Neuronal stem cell (in vitro differentiated cells): ENCODE data around the gene FBXO42.

Experiments
- DNase-seq: peaks from one replicate; pipeline ENCODE4 v3.0.0-alpha.2; 2013; ENCODE audit warnings: low spot score
- H2AFZ ChIP-seq: one replicate; pipeline ENCODE4 v1.6.1; 2013; ENCODE audit warnings: mild to moderate bottlenecking, low read length, inconsistent platforms
- H2AK5ac ChIP-seq: 2 replicates; pipeline ENCODE4 v1.6.1; 2013; ENCODE audit warnings: low read depth, mild to moderate bottlenecking, inconsistent platforms, low read length, moderate library complexity, mixed read lengths
- H2BK120ac ChIP-seq: 2 replicates; pipeline ENCODE4 v1.6.1; 2013; ENCODE audit warnings: low read depth, mild to moderate bottlenecking, inconsistent platforms, low read length, moderate library complexity, mixed read lengths
- H2BK12ac ChIP-seq: one replicate; pipeline ENCODE4 v1.6.1; 2013; ENCODE audit warnings: low read length, inconsistent platforms
- H2BK15ac ChIP-seq: 2 replicates; pipeline ENCODE4 v1.6.1; 2013; ENCODE audit warnings: mild to moderate bottlenecking, low read length, inconsistent platforms, mixed read lengths
- H2BK5ac ChIP-seq: one replicate; pipeline ENCODE4 v1.6.1; 2013; ENCODE audit warnings: inconsistent platforms, mild to moderate bottlenecking, low read length, moderate library complexity
- H3K14ac ChIP-seq: one replicate; pipeline ENCODE4 v1.6.1; 2013; ENCODE audit warnings: low read length, inconsistent platforms
- H3K18ac ChIP-seq: 2 replicates; pipeline ENCODE4 v1.6.1; 2013; ENCODE audit warnings: low read length, inconsistent platforms
- H3K23ac ChIP-seq: 2 replicates; pipeline ENCODE4 v1.6.1; 2013; ENCODE audit warnings: low read depth, mild to moderate bottlenecking, mixed read lengths, low read length, inconsistent platforms; ENCODE audit not compliant: poor library complexity
- H3K27ac ChIP-seq: replicated peaks from 3 replicates; pipeline ENCODE4 v1.5.1; 2013; ENCODE audit warnings: low read length, inconsistent platforms
- H3K27me3 ChIP-seq, 3 experiments: 2 replicates each; pipeline ENCODE4 v1.6.1; 2013; ENCODE audit warnings: low read length in 3 of 3, mild to moderate bottlenecking in 2 of 3, inconsistent platforms in 1 of 3, low read depth in 1 of 3, mixed read lengths in 1 of 3, moderate library complexity in 1 of 3; ENCODE audit not compliant: control insufficient read depth in 3 of 3, insufficient read depth in 3 of 3
- H3K36me3 ChIP-seq, 2 donors: replicated peaks in 1 of 2; 2 replicates each; pipeline ENCODE4 v1.6.1; 2013; ENCODE audit warnings: low read length in 2 of 2; ENCODE audit not compliant: control insufficient read depth in 2 of 2, insufficient read depth in 2 of 2
- H3K4ac ChIP-seq: 2 replicates; pipeline ENCODE4 v1.6.1; 2013; ENCODE audit warnings: inconsistent platforms, mild to moderate bottlenecking, low read length, moderate library complexity
- H3K4me1 ChIP-seq, 2 donors: 1 replicate in 1 of 2; 2 replicates in 1 of 2; pipeline ENCODE4 v1.6.1; 2013; ENCODE audit warnings: low read length in 2 of 2, low read depth in 1 of 2; ENCODE audit not compliant: control insufficient read depth in 2 of 2, insufficient read depth in 1 of 2
- H3K4me2 ChIP-seq: one replicate; pipeline ENCODE4 v1.6.1; 2013; ENCODE audit warnings: mild to moderate bottlenecking, low read length, inconsistent platforms; ENCODE audit not compliant: insufficient read depth, poor library complexity, severe bottlenecking
- H3K4me3 ChIP-seq, 2 donors: 2 replicates each; pipeline ENCODE4 v1.5.1; 2013; ENCODE audit warnings: low read length in 2 of 2, mild to moderate bottlenecking in 2 of 2, inconsistent platforms in 1 of 2, moderate library complexity in 1 of 2
- H3K79me1 ChIP-seq: one replicate; pipeline ENCODE4 v1.6.1; 2013; ENCODE audit warnings: low read depth, mild to moderate bottlenecking, inconsistent platforms, low read length, moderate library complexity
- H3K9ac ChIP-seq: one replicate; pipeline ENCODE4 v1.6.1; 2013; ENCODE audit warnings: mild to moderate bottlenecking, low read depth, low read length, inconsistent platforms; ENCODE audit not compliant: poor library complexity
- H3K9me3 ChIP-seq, 2 donors: replicated peaks in 1 of 2; 2 replicates each; pipeline versions ENCODE3 to v1.6.1; 2013; ENCODE audit warnings: low read length in 2 of 2, mild to moderate bottlenecking in 2 of 2, inconsistent platforms in 1 of 2, low read depth in 1 of 2, mixed read lengths in 1 of 2, moderate library complexity in 1 of 2; ENCODE audit not compliant: control insufficient read depth in 2 of 2, insufficient read depth in 1 of 2
- H4K8ac ChIP-seq: one replicate; pipeline ENCODE4 v1.6.1; 2013; ENCODE audit warnings: low read depth, mild to moderate bottlenecking, inconsistent platforms, low read length, moderate library complexity
- H4K91ac ChIP-seq: one replicate; pipeline ENCODE4 v1.6.1; 2013; ENCODE audit warnings: low read length, low read depth, mild to moderate bottlenecking, inconsistent platforms; ENCODE audit not compliant: poor library complexity
- WGBS, 2 donors: extraction: QIAGEN DNeasy Blood & Tissue Kit; methylation state at CpG; one replicate each; pipeline ENCODE4 v1.1.7; 2013; ENCODE audit warnings: missing lambda C conversion rate in 2 of 2, mixed read lengths in 1 of 2; ENCODE audit not compliant: insufficient read length in 2 of 2, insufficient replicate concordance in 1 of 2; ENCODE audit errors: extremely low coverage in 2 of 2; 5-methylcytosine and 5-hydroxymethylcytosine counted together

FBXO42 gene

GRCh38 chr1:16383888-16384287, 31.6 kb upstream of the FBXO42 start:
- no CpG with 5 or more reads among the region's 5 CpGs for WGBS, 2 donors
- Histone ChIP-seq H3K4me2 (no peak overlapping the region), H3K14ac (no peak overlapping the region), H2BK120ac (no peak overlapping the region), H3K18ac (no peak overlapping the region), H3K4me1 (no peaks in the 10 kb centered on the region), H4K91ac (no peak overlapping the region), H2BK5ac (no peak overlapping the region), H3K27ac (no peak overlapping the region), H3K9ac (no peak overlapping the region), H3K27me3 (no peaks in the 10 kb centered on the region), H3K9me3 (no peaks in the 10 kb centered on the region), H2BK12ac (no peak overlapping the region), H3K4me3 (no peak overlapping the region), H3K36me3 (peaks cover 2 to 46% of the 10 kb centered on the region in 2 donors), H3K79me1 (peaks cover 10% of the 10 kb centered on the region), H3K4ac (no peak overlapping the region), H2AFZ (no peak overlapping the region), H3K23ac (no peak overlapping the region), H2BK15ac (no peak overlapping the region), H2AK5ac (no peak overlapping the region), H4K8ac (no peak overlapping the region)
- DNase-seq, result no peak

GRCh38 chr1:16380868-16381267, 28.6 kb upstream of the FBXO42 start:
- no peak for DNase-seq
- Histone ChIP-seq H2BK15ac (no peak overlapping the region), H3K79me1 (peaks cover 11% of the 10 kb centered on the region), H3K9ac (no peak overlapping the region), H3K27me3 (no peaks in the 10 kb centered on the region), H4K8ac (no peak overlapping the region), H4K91ac (no peak overlapping the region), H3K27ac (no peak overlapping the region), H3K9me3 (no peaks in the 10 kb centered on the region), H2BK120ac (no peak overlapping the region), H2BK12ac (no peak overlapping the region), H3K4me3 (no peak overlapping the region), H3K4me1 (peaks cover 0 to 1% of the 10 kb centered on the region in 2 donors), H2AK5ac (no peak overlapping the region), H3K14ac (no peak overlapping the region), H3K23ac (no peak overlapping the region), H2BK5ac (no peak overlapping the region), H3K18ac (no peak overlapping the region), H3K36me3 (peaks cover 2 to 35% of the 10 kb centered on the region in 2 donors), H2AFZ (no peak overlapping the region), H3K4me2 (no peak overlapping the region), H3K4ac (no peak overlapping the region)
- WGBS, 2 donors, result no CpG with 5 or more reads among the region's 4 CpGs

DNA sequence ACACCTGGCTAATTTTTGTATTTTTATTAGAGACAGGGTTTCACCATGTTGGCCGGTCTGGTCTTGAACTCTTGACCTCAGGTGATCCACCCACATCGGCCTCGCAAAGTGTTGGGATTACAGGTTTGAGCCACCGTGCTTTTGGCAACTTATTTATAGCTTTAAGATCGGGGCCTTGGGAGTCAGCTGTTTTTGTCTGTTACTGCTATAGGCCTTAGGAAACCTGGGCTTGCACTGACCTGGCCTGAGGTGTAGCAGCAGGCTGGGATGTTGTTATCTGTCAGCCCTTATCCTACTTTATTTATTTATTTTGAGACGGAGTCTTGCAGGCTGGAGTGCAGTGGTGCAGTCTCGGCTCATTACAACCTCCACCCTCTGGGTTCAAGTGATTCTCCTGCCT, 26.2 kb upstream of the FBXO42 start:
- Histone ChIP-seq H3K23ac (no peak overlapping the region), H3K27ac (no peak overlapping the region), H4K91ac (no peak overlapping the region), H3K18ac (no peak overlapping the region), H3K4me3 (no peak overlapping the region), H2BK15ac (no peak overlapping the region), H3K9ac (no peak overlapping the region), H3K79me1 (peaks cover 12% of the 10 kb centered on the region), H2BK120ac (no peak overlapping the region), H3K9me3 (no peaks in the 10 kb centered on the region), H2AK5ac (no peak overlapping the region), H2AFZ (no peak overlapping the region), H3K27me3 (no peaks in the 10 kb centered on the region), H3K36me3 (peaks cover 2 to 18% of the 10 kb centered on the region in 2 donors), H3K14ac (no peak overlapping the region), H4K8ac (no peak overlapping the region), H3K4me1 (peaks cover 7 to 11% of the 10 kb centered on the region in 2 donors), H2BK5ac (no peak overlapping the region), H2BK12ac (no peak overlapping the region), H3K4me2 (no peak overlapping the region), H3K4ac (no peak overlapping the region)
- WGBS, 2 donors, result no CpG with 5 or more reads among the region's 7 CpGs
- DNase-seq, result no peak

DNA sequence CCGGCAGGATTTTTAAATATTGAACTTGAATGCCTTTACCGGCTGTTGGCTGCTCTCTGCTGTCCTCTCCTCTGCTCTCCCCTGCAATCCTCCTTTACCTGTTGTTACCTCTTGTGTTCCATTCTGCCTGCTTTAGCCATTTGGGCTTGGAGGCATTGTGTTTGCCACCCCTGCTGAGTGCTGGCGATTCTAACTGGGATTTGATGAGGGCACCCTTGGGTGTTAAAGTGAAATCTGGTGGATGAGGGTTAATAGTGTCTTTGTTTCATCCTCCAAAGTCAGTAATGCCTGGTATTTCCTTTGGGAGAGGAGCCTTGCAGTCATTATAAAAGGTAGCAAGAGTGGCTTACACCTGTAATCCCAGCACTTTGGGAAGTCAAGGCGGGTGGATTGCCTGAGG, 24.7 kb upstream of the FBXO42 start:
- H2AFZ ChIP-seq, result no peak overlapping the region
- H3K9me3 ChIP-seq, result no peaks in the 10 kb centered on the region
- H3K4ac ChIP-seq, result no peak overlapping the region
- no peak for DNase-seq
- H4K8ac ChIP-seq, result no peak overlapping the region
- no peak overlapping the region for H2BK5ac ChIP-seq
- no peak overlapping the region for H2BK15ac ChIP-seq
- peaks cover 2 to 24% of the 10 kb centered on the region in 2 donors for H3K36me3 ChIP-seq
- no peak overlapping the region for H3K4me2 ChIP-seq
- no peak overlapping the region for H3K4me3 ChIP-seq
- H3K4me1 ChIP-seq, result peaks cover 7 to 11% of the 10 kb centered on the region in 2 donors
- no peak overlapping the region for H3K9ac ChIP-seq
- H4K91ac ChIP-seq, result no peak overlapping the region
- WGBS, 2 donors, result no CpG with 5 or more reads among the region's 4 CpGs
- H2BK120ac ChIP-seq, result no peak overlapping the region
- H3K79me1 ChIP-seq, result peaks cover 12% of the 10 kb centered on the region
- H2AK5ac ChIP-seq, result no peak overlapping the region
- no peak overlapping the region for H3K23ac ChIP-seq
- no peak overlapping the region for H3K27ac ChIP-seq
- no peak overlapping the region for H2BK12ac ChIP-seq
- no peak overlapping the region for H3K18ac ChIP-seq
- H3K14ac ChIP-seq, result no peak overlapping the region
- no peaks in the 10 kb centered on the region for H3K27me3 ChIP-seq
